NCI-H446 (cell line): ENCODE data around the gene THOC7.

Source experiments
- DNase-seq, 2 experiments: peaks; one replicate each; lab custom pipeline; 2025; lab: John Stamatoyannopoulos, UW

THOC7 gene

DNA sequence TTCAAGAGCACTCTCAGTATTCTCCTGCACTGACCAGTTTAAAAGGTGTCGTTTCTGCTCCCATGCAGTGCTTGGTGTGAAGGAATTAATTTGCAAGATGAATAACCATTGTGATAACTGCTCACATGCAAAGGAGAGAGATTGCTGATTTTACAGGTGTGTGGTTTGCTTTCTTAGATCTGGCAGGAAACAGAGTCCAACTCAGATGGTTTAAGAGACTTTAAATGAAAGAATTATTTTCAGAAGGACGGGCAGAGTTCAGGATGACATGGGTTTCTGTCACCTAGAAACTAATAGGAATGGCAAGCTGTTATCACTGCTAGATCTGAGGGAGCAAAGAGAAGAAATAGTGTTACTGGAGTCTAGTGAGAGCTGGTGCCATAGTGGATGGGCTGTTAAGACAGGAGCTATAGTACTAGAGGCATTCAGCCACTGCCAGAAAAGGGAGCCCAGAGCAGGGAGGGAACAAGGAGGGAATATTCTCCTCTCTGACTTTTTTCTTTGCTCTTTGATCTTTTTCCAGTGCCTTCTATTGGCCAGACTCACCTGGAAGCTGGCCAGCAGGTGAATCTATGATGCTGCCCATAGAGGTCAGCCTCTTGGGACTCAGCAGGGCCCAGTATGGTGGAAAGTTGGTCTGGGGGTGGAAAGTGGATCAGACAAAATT lies 14.9 kb upstream of the THOC7 start:
- no peak for DNase-seq

DNA sequence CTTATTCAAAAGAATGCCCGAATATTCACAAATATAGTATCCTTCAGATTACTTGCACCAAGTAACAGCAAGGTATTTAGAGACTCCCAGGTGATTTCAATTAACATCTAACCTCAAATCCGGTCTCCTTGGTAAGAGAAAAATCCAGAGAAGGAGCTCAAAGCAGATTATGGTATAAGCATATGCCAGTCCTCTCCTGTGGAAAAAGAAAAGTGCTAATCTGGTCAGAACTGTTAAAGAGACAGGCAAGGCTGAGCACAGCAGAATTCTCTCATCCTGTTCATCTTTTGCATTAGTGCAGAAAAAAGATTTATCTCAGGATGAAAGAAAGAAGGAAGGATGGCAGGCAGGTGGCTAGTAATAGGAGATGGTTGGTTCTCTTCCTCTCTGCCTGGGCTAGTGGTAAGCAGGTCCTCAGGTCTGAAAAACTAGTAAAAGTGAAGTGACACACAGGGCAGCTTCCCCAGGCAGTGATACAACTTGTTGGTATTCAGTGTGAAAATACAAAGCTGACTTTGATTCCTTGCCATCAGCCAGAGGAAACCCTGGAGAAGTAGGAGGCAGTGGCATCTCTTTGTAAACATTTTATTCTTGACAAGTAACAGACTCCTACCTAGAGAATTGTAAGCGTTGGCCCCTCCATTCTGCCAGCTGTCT lies 14.3 kb upstream of the THOC7 start:
- DNase-seq, result no peak

GRCh38 chr3:63876260-63876659 lies 12.7 kb upstream of the THOC7 start:
- DNase-seq, result no peak

DNA sequence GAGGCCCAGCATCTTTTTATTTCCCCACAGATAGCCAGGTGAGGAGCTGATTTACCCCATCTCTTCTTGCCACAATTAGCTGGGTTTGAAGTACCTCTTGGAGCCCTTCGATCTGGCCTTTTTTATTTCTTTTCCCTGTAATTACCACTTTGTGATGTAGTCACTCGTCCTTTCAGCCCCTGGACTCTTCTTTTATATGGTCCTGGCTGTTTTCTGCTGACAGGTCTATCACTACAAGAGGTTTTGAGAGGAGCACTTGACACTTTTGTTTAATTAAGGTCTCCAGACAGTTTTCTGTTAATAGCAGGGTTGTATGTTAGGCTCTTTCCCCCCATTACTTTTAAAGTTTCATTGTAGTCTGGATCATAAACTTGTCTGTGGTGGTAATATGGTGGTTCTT lies 11.9 kb upstream of the THOC7 start:
- no peak for DNase-seq

DNA sequence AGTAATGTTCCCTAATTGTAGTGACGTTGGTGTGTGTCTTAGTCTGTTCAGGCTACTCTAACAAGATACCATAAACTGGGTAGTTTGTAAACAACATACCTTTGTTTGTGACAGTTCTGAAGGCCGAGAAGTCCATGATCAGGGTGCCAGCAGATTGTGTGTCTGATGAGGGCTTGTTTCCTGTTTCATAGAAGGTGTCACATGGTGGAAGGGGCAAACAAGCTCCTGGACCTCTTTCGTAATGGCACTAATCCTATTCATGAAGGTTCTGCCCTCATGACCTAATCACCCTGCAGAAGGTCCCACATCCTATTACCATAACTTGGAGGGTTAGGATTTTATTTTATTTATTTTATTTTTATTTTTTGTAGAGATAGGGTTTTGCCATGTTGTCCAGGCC lies 11.2 kb upstream of the THOC7 start:
- DNase-seq, result no peak

GRCh38 chr3:63872135-63872924 lies 8.7 kb upstream of the THOC7 start:
- DNase-seq, result no peak

DNA sequence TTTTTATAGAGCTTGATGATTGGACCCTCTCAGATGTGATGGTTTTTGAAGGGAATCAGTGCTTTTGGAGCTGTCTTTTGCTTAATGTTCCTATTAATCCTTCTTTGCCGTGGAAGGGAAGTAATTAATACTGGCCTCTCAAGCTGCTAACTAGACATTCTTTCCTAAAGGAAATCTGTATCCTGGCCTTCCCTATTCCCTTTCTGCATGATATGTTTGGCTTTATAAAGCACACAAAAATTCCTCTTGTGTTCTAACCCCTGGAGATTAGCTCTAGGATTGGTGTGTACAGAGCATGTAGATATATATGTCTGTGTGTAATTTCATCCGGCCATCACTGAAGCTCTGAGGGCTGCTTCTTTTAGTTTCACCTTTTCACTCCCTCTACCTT lies 7.0 kb upstream of the THOC7 start:
- no peak for DNase-seq

DNA sequence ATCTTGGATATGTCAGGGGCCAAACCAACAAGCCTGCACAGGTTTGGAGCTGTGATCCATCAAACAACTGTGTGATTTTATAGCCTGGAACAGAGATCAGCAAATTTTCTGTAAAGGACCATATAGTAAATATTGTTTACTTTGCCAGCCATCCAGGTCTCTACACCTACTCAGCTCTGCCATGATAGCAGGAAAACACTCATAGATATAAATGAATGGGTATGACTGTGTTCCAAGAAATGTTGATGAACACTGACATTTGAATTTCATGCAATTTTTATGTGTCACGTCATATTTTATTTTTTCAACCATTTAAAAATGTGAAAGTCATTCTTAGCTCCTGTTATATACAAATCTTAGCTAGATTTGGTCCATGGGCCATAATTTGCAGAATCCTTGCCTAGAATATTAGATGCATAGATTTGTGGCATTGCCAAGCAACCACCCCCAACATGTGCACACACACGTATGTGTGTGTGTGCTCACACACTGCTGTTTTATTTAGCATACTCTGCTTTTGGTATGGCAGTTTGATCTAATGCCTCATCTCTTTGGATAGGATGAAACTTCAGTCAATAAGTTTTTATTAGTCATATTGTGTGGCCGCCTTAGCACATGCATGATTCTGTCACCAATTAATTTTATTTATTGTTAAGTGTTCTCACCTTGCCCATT lies 6.5 kb upstream of the THOC7 start:
- no peak for DNase-seq

- DNase-seq, result no peak
These were observed 3.6 kb upstream of the THOC7 start for GRCh38 chr3:63867225-63867624.

DNA sequence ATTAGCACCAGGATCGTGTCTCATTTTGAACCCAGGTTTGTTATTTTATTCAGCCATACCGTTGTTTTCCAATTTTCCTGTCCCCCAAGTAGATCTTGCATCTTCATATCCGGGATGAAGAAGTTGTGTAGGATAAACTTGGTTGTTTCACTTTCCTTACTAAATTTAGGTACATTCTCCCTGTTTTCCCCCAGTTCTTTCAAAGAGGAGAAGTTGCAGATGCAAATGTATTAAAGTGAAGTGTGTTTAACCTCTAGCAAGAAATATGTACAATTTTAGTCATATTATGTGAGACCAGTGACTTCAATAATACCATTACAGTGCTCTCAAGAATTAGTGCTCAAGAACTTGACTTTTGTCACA lies 1.3 kb upstream of the THOC7 start:
- DNase-seq, result no peak

DNA sequence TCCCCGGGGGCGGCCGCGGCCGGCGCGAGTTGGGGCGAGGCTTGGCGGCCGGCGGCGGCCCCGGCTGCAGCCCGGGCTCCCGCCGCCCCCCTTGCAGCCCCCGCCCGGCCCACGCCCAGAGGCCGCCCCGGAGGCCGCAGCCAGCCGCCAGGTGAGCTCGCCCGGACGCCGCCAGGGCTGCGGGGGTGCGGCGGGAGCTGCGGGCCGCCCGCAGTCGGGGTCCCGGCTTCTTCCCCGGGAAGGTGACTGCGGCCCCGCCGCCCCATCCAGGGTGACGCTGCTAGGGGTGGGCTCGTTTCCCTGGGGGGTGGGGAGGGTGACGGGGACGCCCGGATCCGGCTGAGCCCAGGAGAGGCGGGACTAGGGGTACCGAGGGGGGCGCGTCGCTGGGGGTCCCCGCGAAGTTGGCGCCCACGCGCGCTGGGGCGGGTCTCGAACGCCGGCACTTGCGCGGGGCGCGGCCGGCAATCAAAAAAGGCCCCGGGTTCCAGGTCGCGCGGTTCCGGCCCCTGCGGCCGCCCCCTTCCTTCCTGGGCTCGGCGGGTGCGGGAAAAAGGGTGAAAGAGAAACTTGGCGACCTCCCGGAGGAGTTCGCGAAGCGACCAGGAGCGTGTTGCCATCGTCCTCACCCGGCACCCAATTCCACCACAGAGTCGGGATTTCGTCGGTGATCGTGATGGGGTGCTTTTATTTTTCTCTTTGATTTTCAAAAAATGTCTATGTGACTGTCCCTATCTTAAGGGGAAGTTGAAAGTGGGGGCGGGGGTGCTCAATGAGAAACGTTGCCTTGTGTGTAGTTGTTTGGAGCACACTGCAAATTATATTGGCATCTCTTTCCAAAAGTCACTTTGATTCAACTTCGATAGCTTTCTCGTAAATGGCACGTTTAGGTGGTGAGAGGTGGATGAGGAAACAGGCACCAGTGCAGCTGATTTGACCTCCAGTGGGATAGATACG lies 681 bp upstream of the THOC7 start:
- DNase-seq, result no peak

DNA sequence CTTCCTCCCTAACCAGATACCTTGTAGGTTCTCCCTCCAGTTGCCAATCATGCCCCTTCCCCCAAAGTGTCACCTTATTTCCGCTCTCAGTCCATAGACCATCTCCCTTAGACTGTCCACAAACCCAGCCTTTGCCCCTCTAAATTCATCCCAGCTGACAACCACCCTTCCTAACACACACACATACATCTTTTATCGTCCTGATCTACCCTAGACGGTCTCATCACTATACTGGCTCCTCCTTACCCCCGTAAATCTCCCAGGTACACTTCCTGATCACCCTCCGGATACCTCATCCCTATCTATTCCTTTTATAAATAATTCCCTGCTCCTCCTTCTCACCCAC lies 828 bp downstream of the THOC7 start:
- no peak for DNase-seq

DNA sequence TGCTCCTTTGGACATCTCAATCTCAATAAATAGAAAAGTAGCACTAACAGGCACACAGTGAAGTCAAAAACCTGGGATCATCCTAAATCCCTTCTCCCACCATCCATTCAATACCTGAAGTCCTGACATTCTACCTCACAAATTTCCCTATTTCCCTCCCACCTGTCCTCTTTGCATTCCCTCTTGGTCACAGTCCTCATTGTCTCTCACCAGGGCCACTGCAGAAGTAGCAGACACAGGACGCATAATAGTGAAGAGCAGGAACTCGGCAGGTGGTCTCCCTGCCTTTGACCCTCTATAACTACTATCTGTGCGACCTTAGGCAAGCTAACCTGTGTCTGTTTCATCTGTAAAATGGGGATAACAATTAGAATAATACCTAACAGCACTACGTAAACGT lies 2.3 kb downstream of the THOC7 start:
- no peak for DNase-seq

DNA sequence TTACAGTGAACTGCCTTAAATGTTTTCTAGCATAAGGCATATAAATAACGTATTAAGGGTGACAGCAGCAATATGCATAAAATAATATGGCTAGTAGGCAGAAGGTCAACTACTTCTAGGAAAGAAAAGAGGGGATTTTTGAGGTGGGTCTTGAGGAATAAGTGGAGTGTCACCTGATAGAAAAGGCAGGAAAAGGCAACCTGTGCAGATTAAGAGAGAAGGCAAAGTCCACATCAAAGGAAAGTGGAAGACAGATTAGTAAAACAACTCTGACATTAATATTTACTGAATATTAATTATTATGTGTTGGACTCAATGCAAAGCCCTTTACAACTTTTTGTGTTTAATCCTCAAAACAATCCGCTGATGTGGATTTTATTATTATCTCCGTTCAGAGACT lies 2.8 kb downstream of the THOC7 start:
- no peak for DNase-seq

GRCh38 chr3:63857311-63857710 lies 6.3 kb downstream of the THOC7 start:
- no peak for DNase-seq

GRCh38 chr3:63855333-63855940 lies 8.2 kb downstream of the THOC7 start:
- no peak for DNase-seq

- no peak for DNase-seq
These were observed 10.5 kb downstream of the THOC7 start for GRCh38 chr3:63853106-63853505.

DNA sequence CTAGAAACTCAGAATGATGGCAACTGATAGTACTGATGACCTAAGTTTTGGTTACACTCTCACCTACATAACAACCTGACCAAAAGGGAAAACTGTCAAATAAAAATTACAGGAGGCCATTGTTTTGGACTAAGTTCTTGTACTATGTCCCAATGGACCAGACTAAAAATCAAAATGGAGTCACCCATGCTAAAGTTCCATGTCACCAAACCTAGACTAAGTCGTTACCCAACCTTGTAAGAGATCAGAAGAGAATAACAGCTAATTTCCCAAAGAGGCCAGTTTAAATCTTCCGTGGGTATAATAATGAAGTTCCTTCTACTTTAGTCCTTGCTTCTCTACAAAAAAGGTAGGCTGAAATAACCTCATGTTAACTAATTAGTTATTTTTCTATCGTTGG lies 12.3 kb downstream of the THOC7 start:
- DNase-seq, result no peak

GRCh38 chr3:63849175-63849574 lies 14.4 kb downstream of the THOC7 start:
- DNase-seq, result no peak

GRCh38 chr3:63847718-63848450 lies 15.7 kb downstream of the THOC7 start:
- no peak for DNase-seq

DNA sequence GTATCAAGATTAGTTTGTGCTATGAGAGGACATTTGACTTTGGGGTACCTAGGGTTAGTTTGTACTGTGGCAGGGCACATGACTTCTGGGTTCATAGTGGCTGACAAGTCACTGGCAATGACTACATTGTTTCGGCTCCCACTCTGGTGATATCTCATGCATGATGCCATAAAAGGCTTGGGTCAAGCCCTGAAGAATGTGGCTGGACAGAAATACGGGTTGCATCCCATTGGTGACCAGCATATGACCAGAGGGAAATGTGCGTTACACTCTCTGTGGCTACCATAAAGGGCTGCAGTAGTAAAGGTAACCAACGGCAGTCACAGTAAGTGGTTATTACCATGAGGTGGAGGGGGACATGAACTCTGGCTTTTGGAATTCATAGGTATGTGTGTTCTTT lies 18.4 kb downstream of the THOC7 start:
- no peak for DNase-seq
